A673 (cell line): ENCODE data around the gene RHBDL2. TPM values are rescaled to one million over a fixed set of nuclear protein-coding genes. Genes with fewer than 3 reads are reported as not detected.

ENCODE experiments used
- BruUV-seq: library from RNA; stranded (reverse); fragments of 400-500 nt; replicated peaks from 2 replicates; lab custom pipeline; 2021; lab: Mats Ljungman, UMichigan
- CTCF ChIA-PET: fragments of 300-600 bp; sonication (Branson Sonifier 250); formaldehyde crosslinking; loops from one replicate; lab custom pipeline; 2022; ENCODE audit warnings: antibody characterized with exemption; lab: Charles Lee
- POLR2A ChIA-PET: fragments of 300-600 bp; sonication (Branson Sonifier 250); formaldehyde crosslinking; loops from one replicate; lab custom pipeline; 2022; ENCODE audit warnings: antibody characterized with exemption; ENCODE audit not compliant: low non-redundant PET; lab: Charles Lee
- DNase-seq: peaks from one replicate; pipeline ENCODE4 v3.0.0-alpha.2; 2015; ENCODE audit warnings: low spot score
- H3K27ac ChIP-seq: fragments of 200-600 bp; sonication (generic); 2 replicates; pipeline ENCODE4 v1.5.1; 2016; ENCODE audit warnings: mixed run types, low read depth, mild to moderate bottlenecking, mixed read lengths, antibody characterized with exemption, low read length; ENCODE audit not compliant: poor library complexity, severe bottlenecking
- H3K27me3 ChIP-seq: fragments of 200-600 bp; sonication (generic); replicated peaks from 2 replicates; pipeline ENCODE4 v1.6.1; 2017; ENCODE audit warnings: mixed run types, low read depth, mild to moderate bottlenecking, mixed read lengths, antibody characterized with exemption, low read length; ENCODE audit not compliant: insufficient read depth, poor library complexity
- H3K36me3 ChIP-seq: fragments of 200-600 bp; sonication (generic); 2 replicates; pipeline ENCODE4 v1.6.1; 2016; ENCODE audit warnings: mixed run types, mild to moderate bottlenecking, mixed read lengths, antibody characterized with exemption, low read length; ENCODE audit not compliant: insufficient read depth, poor library complexity, severe bottlenecking
- H3K4me1 ChIP-seq: fragments of 200-600 bp; sonication (generic); 2 replicates; pipeline ENCODE4 v1.6.1; 2017; ENCODE audit warnings: mixed run types, mild to moderate bottlenecking, mixed read lengths, antibody characterized with exemption, low read length; ENCODE audit not compliant: insufficient read depth, poor library complexity, severe bottlenecking
- H3K4me3 ChIP-seq: fragments of 200-600 bp; sonication (generic); 2 replicates; pipeline ENCODE4 v1.5.1; 2016; ENCODE audit warnings: low read depth, mixed run types, mild to moderate bottlenecking, mixed read lengths, low read length; ENCODE audit not compliant: poor library complexity, severe bottlenecking
- H3K9me3 ChIP-seq: fragments of 200-600 bp; sonication (generic); 2 replicates; pipeline ENCODE4 v1.6.1; 2016; ENCODE audit warnings: mixed run types, low read depth, mild to moderate bottlenecking, mixed read lengths, antibody characterized with exemption, low read length; ENCODE audit not compliant: poor library complexity, severe bottlenecking
- CTCF ChIP-seq: fragments of 300-800, 200-600 bp; sonication (generic); conservative IDR thresholded peaks from 2 replicates; pipeline ENCODE4 v1.5.1; 2017; ENCODE audit warnings: low read depth, mild to moderate bottlenecking, antibody characterized with exemption, low read length, moderate library complexity, mixed read lengths
- EZH2 ChIP-seq: fragments of 200-600 bp; sonication (generic); IDR thresholded peaks from 2 replicates; pipeline ENCODE4 v1.6.1; 2017; ENCODE audit warnings: borderline replicate concordance, low read depth, mild to moderate bottlenecking, mixed read lengths, antibody characterized with exemption, low read length; ENCODE audit not compliant: poor library complexity, severe bottlenecking
- intact Hi-C: fragments of 100-400 bp; cut with micrococcal nuclease; formaldehyde crosslinking; loops from one replicate; pipeline ENCODE4 v1.10.0; 2022; ENCODE audit not compliant: unreplicated experiment
- total RNA-seq: library from RNA; stranded (reverse); gene quantifications from 2 replicates; pipeline ENCODE4 v1.2.3, GENCODE V29; 2021

RHBDL2 gene
- total RNA-seq, 1 experiment from 2014 or later = not detected

- TF ChIP-seq CTCF = no peak
- TF ChIP-seq EZH2 = no peak
- DNase-seq = no peak
- H3K27ac ChIP-seq = no peak overlapping the region
- no peaks in the 10 kb centered on the region for H3K4me1 ChIP-seq
- H3K4me3 ChIP-seq = no peak overlapping the region
- POLR2A ChIA-PET = no interaction called here
- H3K9me3 ChIP-seq = no peaks in the 10 kb centered on the region
- BruUV-seq = no TSS peak
- H3K36me3 ChIP-seq = no peaks in the 10 kb centered on the region
- H3K27me3 ChIP-seq = no peaks in the 10 kb centered on the region
- intact Hi-C loops = no loop called here
- CTCF ChIA-PET = no interaction called here
These were observed 9.1 kb downstream of the RHBDL2 start for GRCh38 chr1:38932571-38932970.

- intact Hi-C loops = no loop called here
- no peaks in the 10 kb centered on the region for H3K27me3 ChIP-seq
- BruUV-seq = no TSS peak
- H3K36me3 ChIP-seq = no peaks in the 10 kb centered on the region
- no peaks in the 10 kb centered on the region for H3K9me3 ChIP-seq
- no peak for TF ChIP-seq EZH2
- no peak for TF ChIP-seq CTCF
- ChIA-PET POLR2A (no interaction called here), CTCF (no interaction called here)
- H3K4me1 ChIP-seq = no peaks in the 10 kb centered on the region
- DNase-seq = no peak
- no peak overlapping the region for H3K4me3 ChIP-seq
- H3K27ac ChIP-seq = no peak overlapping the region
These were observed 12.2 kb downstream of the RHBDL2 start for GRCh38 chr1:38929476-38929875.

GRCh38 chr1:38929054-38929453 is 12.6 kb downstream of the RHBDL2 start:
- H3K27me3 ChIP-seq = no peaks in the 10 kb centered on the region
- ChIA-PET POLR2A (no interaction called here), CTCF (no interaction called here)
- no peak overlapping the region for H3K4me3 ChIP-seq
- intact Hi-C loops = no loop called here
- no peak for DNase-seq
- BruUV-seq = no TSS peak
- H3K4me1 ChIP-seq = no peaks in the 10 kb centered on the region
- H3K9me3 ChIP-seq = no peaks in the 10 kb centered on the region
- no peak overlapping the region for H3K27ac ChIP-seq
- no peak for TF ChIP-seq CTCF
- H3K36me3 ChIP-seq = no peaks in the 10 kb centered on the region
